HAP-1 (cell line): Measurements from ENCODE around the gene SYPL1.

Experiments used
- DNase-seq, 2 experiments: peaks; one replicate each; pipeline ENCODE4 v3.0.0-alpha.2; 2016 to 2020; ENCODE audit warnings: low spot score in 2 of 2
- H3K27me3 ChIP-seq: fragments of 250-450 bp; sonication (Bioruptor Pico); 2 replicates; pipeline ENCODE4 v1.5.1; 2020; ENCODE audit warnings: low read depth, mild to moderate bottlenecking, moderate library complexity
- H3K36me3 ChIP-seq: fragments of 250-450 bp; sonication (Bioruptor Pico); replicated peaks from 2 replicates; pipeline ENCODE4 v1.5.1; 2020; ENCODE audit warnings: mild to moderate bottlenecking
- H3K4me1 ChIP-seq: fragments of 250-450 bp; sonication (Bioruptor Pico); 2 replicates; pipeline ENCODE4 v1.5.1; 2020; ENCODE audit warnings: mild to moderate bottlenecking
- H3K4me3 ChIP-seq: fragments of 250-450 bp; sonication (Bioruptor Pico); 2 replicates; pipeline ENCODE4 v1.5.1; 2020; ENCODE audit warnings: mild to moderate bottlenecking, moderate library complexity
- H3K9me3 ChIP-seq: fragments of 250-450 bp; sonication (Bioruptor Pico); 2 replicates; pipeline ENCODE4 v1.5.1; 2020; ENCODE audit warnings: mild to moderate bottlenecking, moderate library complexity
- in situ Hi-C: fragments of 300-500 bp; cut with MboI; formaldehyde crosslinking; loops from 3 replicates; pipeline ENCODE4 v1.14.3; 2020; ENCODE audit warnings: low sequenced_read_pairs, inconsistent platforms, mixed read lengths

The SYPL1 gene

DNA sequence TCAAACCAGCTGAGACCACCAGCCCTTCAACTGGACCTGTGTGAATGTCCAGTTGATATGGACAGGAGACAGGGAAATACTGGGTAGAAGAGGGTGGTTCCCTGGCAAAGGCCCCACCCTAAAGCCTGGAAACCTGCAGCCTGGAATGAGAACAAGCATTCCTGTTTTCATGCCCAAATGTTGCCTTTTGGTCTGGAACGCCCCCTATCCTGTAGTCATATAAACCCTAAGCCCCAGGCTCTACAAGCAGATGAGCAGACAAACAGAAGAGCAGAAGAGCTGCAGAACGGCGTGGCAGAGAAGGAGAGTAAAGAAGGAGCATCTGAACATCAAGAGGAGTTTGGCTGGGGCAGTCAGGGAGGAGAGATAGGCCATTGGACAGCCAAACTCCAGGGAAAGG lies 38.4 kb downstream of the SYPL1 start:
- Histone ChIP-seq H3K9me3 (no peaks in the 10 kb centered on the region), H3K36me3 (no peaks in the 10 kb centered on the region), H3K27me3 (no peaks in the 10 kb centered on the region), H3K4me3 (no peak overlapping the region), H3K4me1 (0 out of 2 replicates have a peak, but pooled peaks cover 4% of the 10 kb centered on the region)
- no peak for DNase-seq
- in situ Hi-C loops: loop anchor here (25.0 kb wide), 1 partner anchor 389 kb away; no protein-coding TSS in a partner anchor

DNA sequence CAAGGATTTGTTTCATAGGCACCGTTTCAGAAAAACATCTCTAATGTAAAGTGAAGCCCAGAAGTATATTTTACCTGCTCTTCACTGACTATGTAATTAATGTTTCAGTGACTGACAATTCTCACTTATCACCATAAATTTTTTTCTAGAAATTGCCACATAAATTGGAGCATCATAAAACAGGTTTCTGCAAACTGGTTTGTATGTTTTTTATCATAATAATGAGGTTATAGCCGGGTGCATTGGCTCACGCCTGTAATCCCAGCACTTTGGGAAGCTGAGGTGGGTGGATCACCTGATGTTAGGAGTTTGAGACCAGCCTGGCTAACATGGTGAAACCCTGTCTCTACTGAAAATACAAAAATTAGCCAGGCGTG lies 39.4 kb downstream of the SYPL1 start:
- 0 out of 2 replicates have a peak, but pooled peaks cover 4% of the 10 kb centered on the region for H3K4me1 ChIP-seq
- in situ Hi-C loops: loop anchor here (25.0 kb wide), 1 partner anchor 390 kb away; no protein-coding TSS in a partner anchor
- no peaks in the 10 kb centered on the region for H3K9me3 ChIP-seq
- no peak for DNase-seq
- H3K27me3 ChIP-seq: no peaks in the 10 kb centered on the region
- H3K36me3 ChIP-seq: no peaks in the 10 kb centered on the region
- no peak overlapping the region for H3K4me3 ChIP-seq

DNA sequence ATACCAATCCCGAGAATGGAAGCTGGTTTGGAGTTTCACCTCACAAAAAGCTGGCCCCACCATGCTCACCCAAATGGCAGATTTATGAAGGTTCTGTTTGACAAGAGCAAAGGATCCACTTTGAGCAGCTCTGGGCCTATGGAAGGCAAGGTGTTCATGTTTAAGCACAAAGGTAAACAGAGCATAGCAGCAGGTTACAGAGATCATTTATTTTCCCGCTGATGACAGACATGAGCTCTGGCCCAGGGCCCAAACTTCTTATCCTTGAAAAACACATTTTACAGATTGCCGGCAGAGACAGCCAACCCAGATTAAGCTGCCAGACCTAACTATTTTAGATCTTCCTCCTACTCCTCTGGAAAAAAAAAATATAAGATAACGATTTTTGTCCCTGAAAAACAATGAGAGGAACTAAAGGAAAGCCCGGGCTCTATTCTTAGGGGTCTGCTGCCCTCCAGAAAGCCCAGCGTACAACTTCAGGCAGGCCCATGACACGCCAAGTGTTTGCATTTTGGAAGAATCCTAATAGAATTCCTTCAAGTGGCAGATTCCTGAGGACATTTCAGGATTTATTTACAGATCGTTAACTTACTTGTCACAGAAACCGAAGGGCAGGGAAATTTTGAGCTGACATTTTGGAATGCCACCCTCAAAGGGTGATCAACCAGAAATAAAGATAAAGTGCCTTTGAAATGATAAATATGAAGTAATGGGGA lies 40.0 kb downstream of the SYPL1 start:
- no peak for DNase-seq
- H3K4me3 ChIP-seq: no peak overlapping the region

DNA sequence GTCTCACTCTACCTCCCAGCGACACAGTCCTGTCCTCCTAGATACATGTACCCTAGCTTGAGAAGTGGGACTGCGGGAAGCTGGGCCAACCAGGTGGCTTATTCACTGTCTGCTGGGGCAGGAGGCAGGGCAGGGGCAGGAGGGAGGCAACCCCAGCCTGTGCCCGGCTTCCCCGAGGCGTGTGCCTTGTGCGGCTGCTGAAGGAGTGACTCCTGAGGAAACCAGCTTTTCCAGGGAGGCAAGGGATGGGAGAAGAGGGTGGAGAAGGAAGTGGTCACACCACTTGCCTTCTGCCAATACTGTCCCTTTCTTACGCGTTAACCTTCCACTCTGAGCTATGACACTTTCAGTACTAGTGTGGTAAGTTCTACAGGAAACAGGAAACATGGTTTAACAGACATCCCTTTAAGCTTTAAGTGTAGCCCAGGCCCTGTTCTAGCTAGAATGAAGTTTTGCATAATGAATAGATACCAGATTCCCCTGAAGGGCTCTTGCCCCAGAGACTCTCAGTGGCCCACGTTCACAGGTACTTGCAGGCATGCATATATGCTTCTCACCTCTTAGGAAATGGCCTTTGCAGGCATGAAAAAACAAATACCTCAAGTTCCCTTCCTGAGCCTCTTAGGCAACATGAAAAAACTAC lies 40.6 kb downstream of the SYPL1 start:
- H3K9me3 ChIP-seq: no peaks in the 10 kb centered on the region
- DNase-seq: no peak
- no peaks in the 10 kb centered on the region for H3K27me3 ChIP-seq
- in situ Hi-C loops: loop anchor here (25.0 kb wide), 1 partner anchor 391 kb away; no protein-coding TSS in a partner anchor
- no peaks in the 10 kb centered on the region for H3K36me3 ChIP-seq
- H3K4me3 ChIP-seq: no peak overlapping the region
- H3K4me1 ChIP-seq: 0 out of 2 replicates have a peak, but pooled peaks cover 4% of the 10 kb centered on the region

More for the DNA sequence above, 40.0 kb downstream of the SYPL1 start:
- Histone ChIP-seq H3K9me3 (no peaks in the 10 kb centered on the region), H3K36me3 (no peaks in the 10 kb centered on the region), H3K27me3 (no peaks in the 10 kb centered on the region), H3K4me1 (0 out of 2 replicates have a peak, but pooled peaks cover 4% of the 10 kb centered on the region)
- in situ Hi-C loops: loop anchor here (25.0 kb wide), 1 partner anchor 390 kb away; no protein-coding TSS in a partner anchor

DNA sequence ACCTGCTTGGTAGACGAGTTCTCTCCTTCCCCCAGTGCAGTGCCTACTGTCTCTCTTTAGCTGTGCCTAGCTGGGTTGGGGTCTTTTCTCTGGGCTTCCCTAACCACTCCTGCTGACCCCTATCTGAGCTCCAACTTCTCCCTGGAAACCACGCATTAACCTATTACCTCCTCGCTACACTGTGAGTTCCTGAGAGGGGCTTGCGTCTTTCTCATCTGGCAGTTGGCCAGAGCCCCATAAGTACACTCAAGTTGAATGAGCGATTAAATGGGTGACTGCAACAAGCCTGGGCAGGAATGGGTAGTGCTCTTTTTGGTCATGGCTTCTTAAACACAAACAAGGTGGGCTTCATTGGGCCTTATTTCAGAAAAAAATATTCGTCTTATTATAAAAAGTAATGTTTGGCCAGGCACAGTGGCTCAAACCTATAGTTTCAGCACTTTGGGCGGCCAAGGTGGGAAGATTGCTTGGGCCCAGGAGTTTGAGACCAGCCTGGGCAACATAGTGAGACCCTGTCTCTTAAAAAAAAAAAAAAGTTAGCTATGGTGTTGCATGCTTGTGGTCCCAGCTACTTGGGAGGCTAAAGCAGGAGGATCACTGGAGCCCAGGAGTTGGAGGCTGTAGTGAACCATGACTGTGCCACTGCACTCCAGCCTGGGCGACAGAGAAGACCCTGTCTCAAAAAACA lies 41.4 kb downstream of the SYPL1 start:
- Histone ChIP-seq H3K4me1 (peaks cover 6% of the 10 kb centered on the region; the same call in 1 of the 2 replicates), H3K27me3 (no peaks in the 10 kb centered on the region), H3K9me3 (no peaks in the 10 kb centered on the region), H3K4me3 (no peak overlapping the region), H3K36me3 (no peaks in the 10 kb centered on the region)
- DNase-seq: no peak
- in situ Hi-C loops: loop anchor here (25.0 kb wide), 1 partner anchor 392 kb away; no protein-coding TSS in a partner anchor

DNA sequence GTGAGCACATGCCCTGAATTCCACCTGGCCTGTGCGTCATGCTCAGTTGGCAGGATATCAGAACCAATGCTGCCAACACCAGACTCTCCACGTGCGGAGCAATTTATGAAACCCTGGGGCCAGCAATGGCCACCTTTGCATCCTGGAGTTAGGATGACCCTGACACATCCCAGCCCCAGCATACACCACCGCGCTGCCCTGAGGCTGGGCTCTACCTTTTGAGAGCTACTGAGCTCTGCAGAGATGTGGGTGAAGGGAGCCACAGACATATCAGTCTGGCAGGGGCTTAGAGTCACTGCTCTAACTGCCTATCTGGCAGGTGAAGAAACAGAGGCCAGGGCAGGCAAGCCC lies 41.9 kb downstream of the SYPL1 start:
- no peaks in the 10 kb centered on the region for H3K36me3 ChIP-seq
- no peaks in the 10 kb centered on the region for H3K9me3 ChIP-seq
- in situ Hi-C loops: loop anchor here (25.0 kb wide), 1 partner anchor 392 kb away; no protein-coding TSS in a partner anchor
- H3K4me3 ChIP-seq: no peak overlapping the region
- no peak for DNase-seq
- no peaks in the 10 kb centered on the region for H3K27me3 ChIP-seq
- peaks cover 9% of the 10 kb centered on the region; the same call in 1 of the 2 replicates for H3K4me1 ChIP-seq

DNA sequence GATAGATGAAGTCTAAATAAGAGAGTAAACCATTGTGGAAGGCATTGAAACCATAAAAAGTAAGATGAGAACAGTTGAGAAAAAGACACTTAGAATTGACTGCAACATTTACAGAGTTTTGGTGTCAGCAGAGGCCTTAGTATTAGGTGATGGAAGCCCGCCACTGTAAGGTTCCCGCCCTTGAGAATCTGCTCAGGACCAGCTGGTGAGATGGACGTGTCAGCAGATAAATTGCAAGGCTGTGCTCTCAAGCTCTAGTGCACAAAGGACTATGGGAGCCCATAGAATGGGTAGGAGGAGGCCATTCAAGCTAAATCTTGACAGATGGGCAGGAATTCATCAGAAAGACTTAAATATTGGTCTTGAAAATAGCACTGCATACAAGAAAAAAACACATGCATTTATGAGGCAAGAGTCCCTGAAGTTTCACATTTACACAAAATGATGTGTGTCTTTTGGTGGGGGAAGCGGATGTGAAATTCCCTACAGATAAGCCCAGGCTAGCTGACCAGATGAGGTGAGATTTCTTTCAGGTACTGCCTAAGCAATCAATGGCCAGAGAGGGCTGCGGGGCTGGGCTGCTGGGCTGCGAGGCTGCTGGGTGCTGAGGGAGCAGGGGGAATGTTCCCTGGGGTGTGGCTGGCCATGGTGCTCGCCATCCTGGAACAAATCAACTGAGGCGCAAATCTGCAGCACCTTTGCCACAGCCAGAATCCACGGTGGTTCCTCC lies 42.5 kb downstream of the SYPL1 start:
- in situ Hi-C loops: loop anchor here (25.0 kb wide), 1 partner anchor 393 kb away; no protein-coding TSS in a partner anchor
- Histone ChIP-seq H3K9me3 (no peaks in the 10 kb centered on the region), H3K4me1 (peaks cover 9% of the 10 kb centered on the region; the same call in 1 of the 2 replicates), H3K36me3 (no peaks in the 10 kb centered on the region), H3K27me3 (no peaks in the 10 kb centered on the region), H3K4me3 (no peak overlapping the region)
- DNase-seq: no peak

DNA sequence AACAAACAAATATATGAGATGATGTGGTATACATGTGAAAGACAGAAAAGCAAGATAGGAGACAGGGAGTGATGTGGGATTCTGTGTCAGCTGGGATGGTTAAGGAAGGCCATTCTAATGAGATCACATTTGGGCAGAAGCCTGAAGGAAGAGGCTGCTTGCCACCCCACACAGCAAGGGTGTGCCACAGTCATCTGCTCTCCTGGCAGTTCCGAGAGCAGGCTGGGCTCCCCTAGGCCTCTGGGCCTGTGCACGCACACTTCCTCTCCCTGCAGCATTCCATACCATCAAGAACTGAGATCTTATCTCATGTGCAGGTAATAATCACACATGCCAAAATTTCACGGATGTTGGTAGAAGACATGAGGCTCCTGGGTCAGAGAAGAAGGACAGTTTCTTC lies 43.1 kb downstream of the SYPL1 start:
- H3K9me3 ChIP-seq: no peaks in the 10 kb centered on the region
- H3K27me3 ChIP-seq: no peaks in the 10 kb centered on the region
- DNase-seq: no peak
- in situ Hi-C loops: loop anchor here (25.0 kb wide), 1 partner anchor 393 kb away; no protein-coding TSS in a partner anchor
- H3K4me3 ChIP-seq: no peak overlapping the region
- H3K36me3 ChIP-seq: no peaks in the 10 kb centered on the region
- H3K4me1 ChIP-seq: peaks cover 9% of the 10 kb centered on the region; the same call in 1 of the 2 replicates

DNA sequence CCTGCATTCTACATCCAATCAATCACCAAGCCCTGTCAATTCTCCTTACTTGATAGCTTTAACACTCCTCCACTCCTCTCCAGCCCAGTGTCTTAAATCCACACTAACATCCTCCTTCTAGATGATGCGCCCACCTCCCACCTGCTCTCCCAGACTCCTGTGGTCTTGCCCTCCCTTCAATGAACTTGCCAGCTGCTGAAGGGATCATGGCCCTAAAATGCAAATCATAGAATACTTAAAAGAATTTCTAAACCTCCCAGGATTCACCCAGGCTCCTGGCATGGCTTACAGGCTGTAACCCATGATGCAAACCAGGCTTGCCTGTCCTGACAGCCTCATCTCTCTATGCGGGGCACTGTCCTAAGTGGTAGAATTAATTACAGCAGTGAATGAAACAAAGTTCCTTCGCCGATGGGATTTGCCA lies 43.6 kb downstream of the SYPL1 start:
- Histone ChIP-seq H3K4me1 (peaks cover 9% of the 10 kb centered on the region; the same call in 1 of the 2 replicates), H3K27me3 (no peaks in the 10 kb centered on the region), H3K9me3 (no peaks in the 10 kb centered on the region), H3K36me3 (no peaks in the 10 kb centered on the region), H3K4me3 (no peak overlapping the region)
- no peak for DNase-seq
- in situ Hi-C loops: loop anchor here (25.0 kb wide), 1 partner anchor 394 kb away; no protein-coding TSS in a partner anchor

DNA sequence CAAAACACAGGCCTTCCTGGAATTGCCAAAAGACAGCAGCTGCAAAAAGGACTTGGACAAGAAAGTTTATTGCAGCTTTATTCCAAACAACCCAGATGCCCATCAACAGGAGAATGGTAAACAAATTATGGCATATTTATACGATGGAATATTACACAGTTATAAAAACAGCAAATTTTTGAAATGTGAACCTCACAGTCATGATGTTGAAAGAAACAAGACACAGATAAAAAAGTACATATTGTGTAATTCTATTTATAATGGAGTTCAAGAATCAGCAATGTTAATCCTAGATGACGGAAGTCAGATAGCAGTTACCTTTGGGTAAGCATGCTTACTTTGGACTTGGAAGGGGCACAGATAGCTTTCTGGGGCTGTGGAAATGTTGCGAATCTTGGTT lies 44.4 kb downstream of the SYPL1 start:
- Histone ChIP-seq H3K36me3 (no peaks in the 10 kb centered on the region), H3K9me3 (no peaks in the 10 kb centered on the region), H3K4me3 (no peak overlapping the region), H3K4me1 (peaks cover 9% of the 10 kb centered on the region; the same call in 1 of the 2 replicates), H3K27me3 (no peaks in the 10 kb centered on the region)
- no peak for DNase-seq
- in situ Hi-C loops: loop anchor here (25.0 kb wide), 1 partner anchor 395 kb away; no protein-coding TSS in a partner anchor

DNA sequence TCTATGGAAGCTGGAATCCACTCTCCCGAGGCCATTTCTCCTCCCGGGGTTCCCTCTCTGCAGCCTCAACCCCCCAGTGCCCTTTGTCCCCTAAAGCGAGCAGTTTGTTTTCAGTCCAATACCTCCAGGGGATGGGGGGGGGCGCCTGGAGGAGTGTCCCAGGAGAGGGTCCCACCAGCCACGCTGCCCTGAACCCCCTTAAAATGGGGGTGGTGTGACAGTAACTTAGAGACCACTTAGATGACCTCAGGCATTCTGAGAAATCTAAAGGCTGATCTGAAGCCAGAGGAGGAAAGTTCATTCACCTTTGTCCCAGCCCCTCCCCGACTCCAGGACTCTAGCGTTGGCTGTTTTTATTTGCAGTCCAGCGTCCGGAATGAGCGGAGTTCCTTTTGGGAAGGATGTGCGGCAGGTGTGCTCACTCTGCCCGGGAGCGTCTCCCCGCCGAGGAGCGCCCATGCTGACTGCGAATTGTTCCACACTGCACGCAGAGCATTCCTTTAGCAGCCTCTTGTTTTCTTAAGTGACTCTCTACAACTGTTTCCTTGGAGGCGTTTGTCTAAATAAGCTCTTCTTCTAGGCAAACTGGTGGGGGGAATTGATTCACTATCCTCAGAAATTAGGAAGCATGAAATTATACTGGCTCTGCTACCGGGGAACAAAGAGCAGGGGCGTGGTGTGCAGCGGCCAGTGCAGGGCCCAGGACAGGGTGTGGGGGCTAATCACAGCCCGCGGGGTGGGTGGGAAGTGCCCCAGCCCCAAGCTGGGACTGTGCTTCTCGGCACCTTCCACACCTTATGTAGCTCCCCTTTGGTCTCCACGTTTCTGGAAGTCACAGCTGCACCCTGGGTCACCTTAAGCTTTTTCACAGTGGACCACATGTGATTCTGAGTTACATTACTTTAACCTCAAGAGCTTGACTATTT lies 46.3 kb downstream of the SYPL1 start:
- Histone ChIP-seq H3K36me3 (no peaks in the 10 kb centered on the region), H3K4me1 (peaks cover 5% of the 10 kb centered on the region; the same call in 1 of the 2 replicates), H3K4me3 (no peak overlapping the region), H3K9me3 (no peaks in the 10 kb centered on the region), H3K27me3 (no peaks in the 10 kb centered on the region)
- DNase-seq: no peak
- in situ Hi-C loops: loop anchor here (25.0 kb wide), 1 partner anchor 396 kb away; no protein-coding TSS in a partner anchor
